ENCODE data around the gene ENO3. TPM values are rescaled to one million over a fixed set of nuclear protein-coding genes. Genes with fewer than 3 reads are reported as not detected.

The ENO3 gene
- total and polyA plus RNA-seq, 2 donors (not counting 3 experiments of a cell fraction or from before 2014, with no cell fraction given), result 5.5 to 5.9 TPM

GRCh38 chr17:4998027-4998731, 47.3 kb downstream of the ENO3 start:
- Histone ChIP-seq H3K9me3 (replicated peaks; ENCODE audit: control insufficient read depth, insufficient read depth, low read length) (no peaks in the 10 kb centered on the region), H4K20me1 (replicated peaks; ENCODE audit: control insufficient read depth, extremely low read depth, insufficient read depth, low read length) (no peaks in the 10 kb centered on the region), H3K36me3 (ENCODE audit: control insufficient read depth in 2 of 2, extremely low read depth in 1 of 2, insufficient read depth in 2 of 2, low read length in 2 of 2) (peaks cover 11 to 23% of the 10 kb centered on the region in 2 experiments), H3K4me2 (ENCODE audit: insufficient read depth, low read length) (peak overlapping the region; percentile 87), H3K79me2 (ENCODE audit: control insufficient read depth, insufficient read depth, low read length) (peaks cover 34% of the 10 kb centered on the region), H3K4me1 (ENCODE audit: control insufficient read depth, extremely low read depth, insufficient read depth, low read length) (peaks cover 19% of the 10 kb centered on the region), H3K9ac (replicated peaks; ENCODE audit: extremely low read depth, insufficient read depth, low read length) (peak overlapping the region; percentile 49), H3K27me3 (ENCODE audit: control insufficient read depth in 2 of 2, insufficient read depth in 2 of 2, low read length in 2 of 2) (no peaks in the 10 kb centered on the region), H2AFZ (ENCODE audit: low read depth, low read length) (peak overlapping the region; percentile 22), H3K4me3 (replicated peaks in 1 of 3; ENCODE audit: insufficient read depth in 1 of 3, low read depth in 1 of 3, low read length in 3 of 3) (peak overlapping the region; percentile 77 to 95 (median 82)), H3K27ac (ENCODE audit: insufficient read depth, low read depth, low read length) (peak overlapping the region; percentile 23), H3K9me1 (replicated peaks; ENCODE audit: control insufficient read depth, extremely low read depth, insufficient read depth, low read length) (no peaks in the 10 kb centered on the region)
- TF ChIP-seq MAX (IDR thresholded peaks at IDR 0.05; ENCODE audit: insufficient read depth, insufficient read length), result no peak
- no peak for TF ChIP-seq JUN (IDR thresholded peaks at IDR 0.05; ENCODE audit: borderline replicate concordance, insufficient read depth, insufficient read length, low read depth)
- TF ChIP-seq MYC (IDR thresholded peaks at IDR 0.05; ENCODE audit: low read depth, low read length), result no peak
- no peak for TF ChIP-seq CTCF (IDR thresholded peaks at IDR 0.05; ENCODE audit: extremely low read depth in 1 of 2, insufficient read depth in 1 of 2, low read depth in 1 of 2, low read length in 2 of 2)
- no peak for TF ChIP-seq POLR2AphosphoS5 (IDR thresholded peaks at IDR 0.05; ENCODE audit: insufficient read depth, low read depth, low read length)
- TF ChIP-seq EZH2 (IDR thresholded peaks at IDR 0.05; ENCODE audit: borderline replicate concordance, low read depth, low read length, severe bottlenecking), result no peak
- no peak for TF ChIP-seq FOS (IDR thresholded peaks at IDR 0.05; ENCODE audit: borderline replicate concordance, insufficient read depth, low read length)
- no peak for TF ChIP-seq GATA2 (IDR thresholded peaks at IDR 0.05; ENCODE audit: insufficient read depth, insufficient read length, low read depth, low read length)
- no peak for TF ChIP-seq POLR2A (IDR thresholded peaks at IDR 0.05; ENCODE audit: low read depth, low read length)
- FAIRE-seq (no peak), DNase-seq (ENCODE audit: low read depth, low spot score) (peak; percentile 28)
- intact Hi-C loops (cut with micrococcal nuclease), result loop anchor here (2.0 kb wide), 1 partner anchor 57 kb away; the partner anchor contains the start of genes RNF167 and SLC25A11
- ChIA-PET POLR2A (interaction anchor here (1.1 kb wide), 1 partner anchor 12 kb away, joined by 5 read pairs; no protein-coding TSS in a partner anchor), CTCF (interaction anchor here (0.6 to 4.2 kb wide), 7 partner anchors 9 to 665 kb away, joined by 3 to 21 read pairs (median 6); partner anchors contain the start of genes CAMTA2, RNF167 and SLC25A11)
- dilution Hi-C loops (cut with MboI; ENCODE audit: extremely low pct_ligation_motif_present, low sequenced_read_pairs), result no loop called here
- no TSS peak for BruUV-seq (replicated peaks)

Data from endothelial cell of umbilical vein (primary cell).